Osteoblast (primary cell): ENCODE data around the gene VASH2. TPM values are rescaled to one million over a fixed set of nuclear protein-coding genes. Genes with fewer than 3 reads are reported as not detected.

Source experiments
- DNase-seq: peaks from one replicate; pipeline ENCODE4 v3.0.0; 2011; ENCODE audit warnings: low spot score, mixed read lengths; ENCODE audit not compliant: insufficient read length; ENCODE audit errors: missing footprints
- H2AFZ ChIP-seq: 2 replicates; pipeline ENCODE4 v1.6.0; 2011; ENCODE audit warnings: mild to moderate bottlenecking, low read length
- H3K27ac ChIP-seq: 2 replicates; pipeline ENCODE4 v1.5.1; 2011; ENCODE audit warnings: mild to moderate bottlenecking, low read depth, low read length, moderate library complexity
- H3K27me3 ChIP-seq: 2 replicates; pipeline ENCODE4 v1.6.0; 2012; ENCODE audit warnings: mild to moderate bottlenecking, control low read depth, inconsistent platforms, low read length, moderate library complexity; ENCODE audit not compliant: insufficient read depth
- H3K36me3 ChIP-seq: 2 replicates; pipeline ENCODE4 v1.5.1; 2011; ENCODE audit warnings: mild to moderate bottlenecking, low read length, control low read depth, moderate library complexity; ENCODE audit not compliant: insufficient read depth
- H3K4me1 ChIP-seq: 2 replicates; pipeline ENCODE4 v1.5.1; 2011; ENCODE audit warnings: mild to moderate bottlenecking, low read length, control low read depth, moderate library complexity; ENCODE audit not compliant: insufficient read depth
- H3K4me2 ChIP-seq: 2 replicates; pipeline ENCODE4 v1.6.0; 2011; ENCODE audit warnings: mild to moderate bottlenecking, low read length; ENCODE audit not compliant: insufficient read depth
- H3K4me3 ChIP-seq: fragments of 200-600 bp; sonication (generic); 3 replicates; pipeline ENCODE4 v1.5.1; 2012; ENCODE audit warnings: mild to moderate bottlenecking, low read length, inconsistent platforms; ENCODE audit not compliant: insufficient read depth
- H3K79me2 ChIP-seq: 2 replicates; pipeline ENCODE4 v1.6.0; 2012; ENCODE audit warnings: mild to moderate bottlenecking, low read length, control low read depth, inconsistent platforms; ENCODE audit not compliant: insufficient read depth
- H3K9me3 ChIP-seq: 2 replicates; pipeline ENCODE4 v1.5.1; 2011; ENCODE audit warnings: low read depth, low read length, control low read depth
- H4K20me1 ChIP-seq: 2 replicates; pipeline ENCODE4 v1.6.0; 2012; ENCODE audit warnings: mild to moderate bottlenecking, low read length, control low read depth; ENCODE audit not compliant: insufficient read depth
- CTCF ChIP-seq: IDR thresholded peaks from 2 replicates; pipeline ENCODE4 v1.5.1; 2011; ENCODE audit warnings: mild to moderate bottlenecking, low read depth, low read length, moderate library complexity; ENCODE audit errors: extremely low read depth
- total RNA-seq: library from RNA; depleted of rRNA; stranded (reverse); fragments of >200 nt; gene quantifications from 2 replicates; pipeline ENCODE4 v1.2.3, GENCODE V29; 2012

The VASH2 gene
- total RNA-seq, 1 donor, result 1.1 TPM

GRCh38 chr1:212951126-212951946, 995 bp downstream of the VASH2 start:
- peaks cover 48% of the 10 kb centered on the region for H3K27me3 ChIP-seq
- peak; percentile 78 for DNase-seq
- H3K27ac ChIP-seq, result no peak overlapping the region

GRCh38 chr1:212951947-212952640, 1.8 kb downstream of the VASH2 start:
- H3K27me3 ChIP-seq, result peaks cover 41% of the 10 kb centered on the region

More at GRCh38 chr1:212951126-212951946, 995 bp downstream of the VASH2 start:
- Histone ChIP-seq H3K4me3 (peak overlapping the region; percentile 70), H2AFZ (peak overlapping the region; percentile 71), H3K4me2 (peak overlapping the region; percentile 77), H3K9me3 (no peaks in the 10 kb centered on the region), H3K79me2 (no peaks in the 10 kb centered on the region), H4K20me1 (no peaks in the 10 kb centered on the region), H3K36me3 (no peaks in the 10 kb centered on the region), H3K4me1 (peaks cover 3% of the 10 kb centered on the region)
- no peak for TF ChIP-seq CTCF

GRCh38 chr1:212952641-212952976, 2.3 kb downstream of the VASH2 start:
- H2AFZ ChIP-seq, result no peak overlapping the region
- no peaks in the 10 kb centered on the region for H3K9me3 ChIP-seq
- H3K4me1 ChIP-seq, result peaks cover 3% of the 10 kb centered on the region
- DNase-seq, result no peak
- H3K27me3 ChIP-seq, result peaks cover 41% of the 10 kb centered on the region
- no peaks in the 10 kb centered on the region for H3K36me3 ChIP-seq
- no peaks in the 10 kb centered on the region for H4K20me1 ChIP-seq
- H3K79me2 ChIP-seq, result no peaks in the 10 kb centered on the region
- H3K4me2 ChIP-seq, result no peak overlapping the region
- no peak overlapping the region for H3K4me3 ChIP-seq
- no peak overlapping the region for H3K27ac ChIP-seq
- no peak for TF ChIP-seq CTCF

More at GRCh38 chr1:212951947-212952640, 1.8 kb downstream of the VASH2 start:
- Histone ChIP-seq H3K4me3 (no peak overlapping the region), H3K79me2 (no peaks in the 10 kb centered on the region), H2AFZ (no peak overlapping the region), H3K4me1 (peaks cover 3% of the 10 kb centered on the region), H3K36me3 (no peaks in the 10 kb centered on the region), H3K9me3 (no peaks in the 10 kb centered on the region), H3K4me2 (peak overlapping the region; percentile 65), H4K20me1 (no peaks in the 10 kb centered on the region), H3K27ac (no peak overlapping the region)
- DNase-seq, result no peak
- TF ChIP-seq CTCF, result no peak

GRCh38 chr1:212953321-212953720, 3.0 kb downstream of the VASH2 start:
- Histone ChIP-seq H3K79me2 (no peaks in the 10 kb centered on the region), H3K27ac (no peak overlapping the region), H3K4me3 (no peak overlapping the region), H3K27me3 (peaks cover 40% of the 10 kb centered on the region), H3K4me2 (no peak overlapping the region), H3K36me3 (no peaks in the 10 kb centered on the region), H3K4me1 (peaks cover 8% of the 10 kb centered on the region), H2AFZ (no peak overlapping the region), H3K9me3 (no peaks in the 10 kb centered on the region), H4K20me1 (no peaks in the 10 kb centered on the region)
- TF ChIP-seq CTCF, result no peak
- DNase-seq, result no peak
